ENCODE data around the gene NRP1. TPM values are rescaled to one million over a fixed set of nuclear protein-coding genes. Genes with fewer than 3 reads are reported as not detected.

The NRP1 gene
- polyA plus RNA-seq, 4 donors: 145 to 220 (median 173) TPM

DNA sequence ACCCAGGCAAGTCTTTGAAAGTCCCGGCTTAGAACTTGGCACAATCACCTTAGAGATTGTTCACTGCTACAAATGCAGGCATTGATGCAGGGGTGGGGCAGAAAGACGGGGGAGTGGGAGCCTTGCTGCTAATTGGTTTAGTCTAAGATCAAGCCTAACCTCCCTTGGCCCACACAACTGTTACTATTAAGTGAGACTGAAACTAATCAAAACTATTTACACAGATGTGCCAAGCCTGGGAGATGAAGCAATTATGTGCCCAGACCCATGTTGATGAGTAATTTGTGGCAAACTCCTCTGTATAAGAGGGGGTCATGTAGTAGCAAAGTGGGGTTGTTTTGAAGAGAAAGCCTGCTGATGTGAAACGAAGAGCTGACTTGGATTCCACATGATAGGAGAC lies 198.2 kb downstream of the NRP1 start:
- no peak for DNase-seq (ENCODE audit: low read depth in 4 of 4, low spot score in 3 of 4)

GRCh38 chr10:33134011-33134751 lies 200.3 kb downstream of the NRP1 start:
- DNase-seq (ENCODE audit: low read depth in 4 of 4, low spot score in 3 of 4): no peak

DNA sequence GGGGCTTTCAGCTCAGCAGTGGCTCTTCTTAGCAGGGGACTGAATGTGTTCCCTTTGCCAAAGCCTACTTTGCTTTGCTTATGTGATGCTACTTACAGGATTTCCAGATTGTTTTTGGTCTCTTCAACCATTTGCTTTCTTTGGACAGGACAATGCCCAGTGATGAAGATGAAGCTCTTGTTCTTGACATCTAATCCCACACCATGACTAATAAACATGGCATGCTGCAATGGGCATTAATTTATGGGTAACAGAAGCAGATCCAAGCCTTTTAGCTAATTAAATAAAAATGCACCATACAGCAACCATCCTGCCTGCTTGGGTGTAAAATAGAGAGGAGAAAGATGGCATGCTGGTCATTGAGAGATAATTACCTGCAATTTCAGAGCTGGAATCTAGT lies 200.9 kb downstream of the NRP1 start:
- no peak for DNase-seq (ENCODE audit: low read depth in 4 of 4, low spot score in 3 of 4)

DNA sequence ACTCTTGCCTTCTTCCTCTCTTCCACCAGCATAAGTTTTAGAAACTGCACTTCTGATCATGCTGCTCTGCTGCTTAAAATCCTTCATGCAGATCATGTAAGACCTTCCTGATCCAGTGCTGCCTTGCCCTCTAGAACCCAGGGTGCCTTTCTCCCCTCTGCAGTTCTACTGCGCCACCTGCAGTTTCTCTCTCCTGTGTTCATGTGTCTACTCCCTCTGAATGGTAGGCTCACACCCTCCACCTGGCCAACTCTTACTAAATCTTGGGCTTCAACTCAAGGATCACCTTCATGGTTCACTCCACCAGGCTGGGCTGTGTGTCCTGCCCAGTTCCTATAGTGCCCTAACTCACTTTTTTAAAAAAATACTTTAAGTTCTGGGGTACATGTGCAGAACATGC lies 201.8 kb downstream of the NRP1 start:
- no peak for DNase-seq (ENCODE audit: low read depth in 4 of 4, low spot score in 3 of 4)

- no peak for DNase-seq (ENCODE audit: low read depth in 4 of 4, low spot score in 3 of 4)
Measured at GRCh38 chr10:33129996-33130386, 204.5 kb downstream of the NRP1 start.

DNA sequence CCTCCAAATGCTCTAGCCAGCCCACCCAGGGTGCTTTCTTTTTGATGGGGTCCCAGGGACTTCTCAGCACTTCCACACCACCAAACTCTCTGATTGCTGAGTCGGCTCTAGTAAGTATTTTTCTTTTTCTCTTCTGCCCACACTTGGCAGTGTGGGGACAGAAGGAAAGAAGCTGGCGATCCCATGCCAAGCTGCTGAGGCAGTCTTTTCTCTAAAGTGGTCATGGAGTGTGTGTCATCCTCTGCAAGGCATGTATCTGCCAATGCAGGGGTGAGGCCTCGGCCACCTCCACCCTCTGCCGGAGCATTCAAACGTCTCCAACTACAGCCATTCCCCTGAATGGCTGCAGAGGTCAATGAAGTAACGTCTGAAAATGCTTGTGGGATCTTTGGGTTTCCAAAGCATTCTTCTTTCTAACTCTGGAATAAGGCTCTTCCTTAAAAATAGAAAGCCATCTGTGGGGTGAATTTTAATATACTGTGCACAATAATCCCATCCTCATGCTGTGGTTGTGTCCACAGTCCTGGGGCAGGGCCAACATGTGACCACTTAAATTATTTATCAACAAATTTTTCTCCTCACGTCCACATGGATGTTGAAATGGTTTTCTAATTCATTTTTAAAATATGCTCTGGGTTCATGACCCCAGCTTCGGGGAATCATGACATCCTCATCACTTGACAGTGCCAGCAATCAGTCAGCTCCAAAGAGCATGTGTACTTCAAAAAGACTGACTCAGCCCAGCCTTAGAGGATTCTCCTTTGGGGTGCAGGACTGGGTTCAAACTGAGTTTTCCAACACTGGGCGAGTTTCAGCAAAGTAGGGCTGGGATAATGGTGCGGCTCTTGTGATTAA lies 205.1 kb downstream of the NRP1 start:
- DNase-seq (ENCODE audit: low read depth in 4 of 4, low spot score in 3 of 4): no peak

GRCh38 chr10:33127622-33128021 lies 206.8 kb downstream of the NRP1 start:
- DNase-seq (ENCODE audit: low read depth in 4 of 4, low spot score in 3 of 4): no peak
